Loucy (cell line): ENCODE data around the gene N4BP2.

ENCODE experiments used
- H2AFZ ChIP-seq: fragments of 200-600 bp; sonication (generic); 2 replicates; pipeline ENCODE4 v1.6.0; 2016; ENCODE audit warnings: antibody characterized with exemption, mild to moderate bottlenecking, low read length, moderate library complexity
- H3F3A ChIP-seq: fragments of 200-600 bp; 2 replicates; pipeline ENCODE4 v1.6.0; 2016; ENCODE audit warnings: antibody characterized with exemption, low read depth, mild to moderate bottlenecking
- H3K27me3 ChIP-seq: fragments of 200-600 bp; sonication (generic); 2 replicates; pipeline ENCODE4 v1.6.1; 2014; ENCODE audit warnings: low read length, mild to moderate bottlenecking; ENCODE audit not compliant: insufficient read depth, poor library complexity, severe bottlenecking
- H3K36me3 ChIP-seq: fragments of 200-600 bp; sonication (generic); 2 replicates; pipeline ENCODE4 v1.6.1; 2016; ENCODE audit warnings: low read length; ENCODE audit not compliant: insufficient read depth
- H3K4me1 ChIP-seq: fragments of 200-600 bp; sonication (generic); 2 replicates; pipeline ENCODE4 v1.5.1; 2014; ENCODE audit warnings: low read length, mild to moderate bottlenecking; ENCODE audit not compliant: insufficient read depth, poor library complexity, severe bottlenecking
- H3K4me2 ChIP-seq: fragments of 200-600 bp; sonication (generic); 2 replicates; pipeline ENCODE4 v1.6.0; 2014; ENCODE audit warnings: antibody characterized with exemption, low read length, low read depth, mild to moderate bottlenecking; ENCODE audit not compliant: poor library complexity, severe bottlenecking
- H3K4me3 ChIP-seq: fragments of 200-600 bp; sonication (generic); 2 replicates; pipeline ENCODE4 v1.5.1; 2014; ENCODE audit warnings: low read length, mild to moderate bottlenecking, mixed read lengths; ENCODE audit not compliant: poor library complexity, severe bottlenecking
- H3K79me2 ChIP-seq: fragments of 200-600 bp; sonication (generic); 2 replicates; pipeline ENCODE4 v1.6.1; 2014; ENCODE audit warnings: low read length; ENCODE audit not compliant: insufficient read depth
- H3K9ac ChIP-seq: fragments of 200-600 bp; sonication (generic); 2 replicates; pipeline ENCODE4 v1.6.0; 2014; ENCODE audit warnings: mild to moderate bottlenecking, low read depth, low read length, moderate library complexity; ENCODE audit not compliant: poor library complexity, severe bottlenecking
- H3K9me2 ChIP-seq: fragments of 200-600 bp; sonication (generic); replicated peaks from 2 replicates; pipeline ENCODE4 v1.6.1; 2016; ENCODE audit warnings: low read depth, low read length, mixed read lengths
- H3K9me3 ChIP-seq: fragments of 200-600 bp; sonication (generic); 2 replicates; pipeline ENCODE4 v1.6.1; 2014; ENCODE audit warnings: mild to moderate bottlenecking, antibody characterized with exemption, low read length, low read depth; ENCODE audit not compliant: insufficient read depth
- H4K20me1 ChIP-seq: fragments of 200-600 bp; sonication (generic); 2 replicates; pipeline ENCODE4 v1.6.0; 2014; ENCODE audit warnings: antibody characterized with exemption, low read length, mild to moderate bottlenecking; ENCODE audit not compliant: insufficient read depth, poor library complexity, severe bottlenecking
- CTCF ChIP-seq: fragments of 200-600 bp; sonication (generic); conservative IDR thresholded peaks from 2 replicates; pipeline ENCODE4 v1.5.1; 2014; ENCODE audit warnings: mild to moderate bottlenecking, antibody characterized with exemption, low read length
- EZH2phosphoT487 ChIP-seq: fragments of 200-600 bp; IDR thresholded peaks from 2 replicates; pipeline ENCODE4 v1.6.1; 2018; ENCODE audit warnings: antibody characterized with exemption, mild to moderate bottlenecking, moderate library complexity, borderline replicate concordance

The N4BP2 gene

GRCh38 chr4:40200875-40201801 lies 144.5 kb downstream of the N4BP2 start:
- H3K36me3 ChIP-seq, result peaks cover 36% of the 10 kb centered on the region
- H3K9me3 ChIP-seq, result no peaks in the 10 kb centered on the region
- H3K4me2 ChIP-seq, result peak overlapping the region; percentile 96
- peaks cover 80% of the 10 kb centered on the region for H4K20me1 ChIP-seq
- H3K79me2 ChIP-seq, result peaks cover 100% of the 10 kb centered on the region
- peak overlapping the region; percentile 96 for H3K4me3 ChIP-seq
- H3K9me2 ChIP-seq, result no peaks in the 10 kb centered on the region
- H3K4me1 ChIP-seq, result peaks cover 31% of the 10 kb centered on the region
- H3F3A ChIP-seq, result peaks cover 24% of the 10 kb centered on the region
- H3K27me3 ChIP-seq, result peaks cover 11% of the 10 kb centered on the region
- TF ChIP-seq CTCF (no peak), EZH2phosphoT487 (no peak)
- peak overlapping the region; percentile 96 for H3K9ac ChIP-seq
- H2AFZ ChIP-seq, result no peak overlapping the region

- peaks cover 100% of the 10 kb centered on the region for H3K79me2 ChIP-seq
- H3K4me1 ChIP-seq, result peaks cover 32% of the 10 kb centered on the region
- peaks cover 86% of the 10 kb centered on the region for H4K20me1 ChIP-seq
- peaks cover 40% of the 10 kb centered on the region for H3K36me3 ChIP-seq
- no peaks in the 10 kb centered on the region for H3K9me3 ChIP-seq
- peaks cover 28% of the 10 kb centered on the region for H3F3A ChIP-seq
- peak overlapping the region; percentile 96 for H3K9ac ChIP-seq
- no peak overlapping the region for H2AFZ ChIP-seq
- peak overlapping the region; percentile 96 for H3K4me2 ChIP-seq
- H3K9me2 ChIP-seq, result no peaks in the 10 kb centered on the region
- TF ChIP-seq EZH2phosphoT487, result no peak
- no peak for TF ChIP-seq CTCF
- peaks cover 11% of the 10 kb centered on the region for H3K27me3 ChIP-seq
- peak overlapping the region; percentile 96 for H3K4me3 ChIP-seq
Observed at GRCh38 chr4:40201898-40202297, 145.2 kb downstream of the N4BP2 start.

- H3F3A ChIP-seq, result peaks cover 28% of the 10 kb centered on the region
- peaks cover 37% of the 10 kb centered on the region for H3K4me1 ChIP-seq
- no peak for TF ChIP-seq EZH2phosphoT487
- no peak for TF ChIP-seq CTCF
- H3K4me2 ChIP-seq, result peak overlapping the region; percentile 96
- no peaks in the 10 kb centered on the region for H3K9me3 ChIP-seq
- H3K4me3 ChIP-seq, result peak overlapping the region; percentile 96
- peaks cover 7% of the 10 kb centered on the region for H3K27me3 ChIP-seq
- peaks cover 45% of the 10 kb centered on the region for H3K36me3 ChIP-seq
- peaks cover 86% of the 10 kb centered on the region for H4K20me1 ChIP-seq
- H2AFZ ChIP-seq, result no peak overlapping the region
- no peaks in the 10 kb centered on the region for H3K9me2 ChIP-seq
- H3K9ac ChIP-seq, result peak overlapping the region; percentile 96
- peaks cover 100% of the 10 kb centered on the region for H3K79me2 ChIP-seq
Observed at GRCh38 chr4:40202474-40202873, 145.8 kb downstream of the N4BP2 start.
